ENCODE results near the gene TMEM267.
"Not testable (repeated sequence)": the region's sequence is repeated elsewhere in the genome, so short reads cannot be mapped to it uniquely, and the experiment has no call there.

The TMEM267 gene

DNA sequence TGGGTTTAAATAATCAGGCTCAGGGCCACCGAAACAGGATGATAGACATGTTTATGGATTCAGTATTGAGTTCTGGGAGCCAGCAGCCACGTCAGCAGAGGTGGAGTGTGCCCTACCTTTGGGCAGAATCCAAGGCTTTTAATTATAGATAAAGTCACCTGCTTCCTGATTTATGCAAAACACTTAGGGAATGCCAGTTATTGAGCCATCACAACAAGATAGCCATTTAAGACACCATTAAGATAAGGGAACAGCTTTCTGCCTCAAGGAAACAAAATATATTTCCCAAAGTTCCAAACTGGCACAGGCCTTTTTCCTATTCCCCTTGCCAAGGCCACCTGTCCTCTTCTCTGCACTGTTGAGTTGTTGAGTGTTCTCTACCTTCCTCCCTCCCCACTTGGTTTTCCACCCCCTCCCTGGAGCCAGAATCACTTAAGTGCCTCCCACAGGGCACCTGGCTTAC is 73.8 kb downstream of the TMEM267 start:
- DNase-seq (ENCODE audit: low spot score): no peak

DNA sequence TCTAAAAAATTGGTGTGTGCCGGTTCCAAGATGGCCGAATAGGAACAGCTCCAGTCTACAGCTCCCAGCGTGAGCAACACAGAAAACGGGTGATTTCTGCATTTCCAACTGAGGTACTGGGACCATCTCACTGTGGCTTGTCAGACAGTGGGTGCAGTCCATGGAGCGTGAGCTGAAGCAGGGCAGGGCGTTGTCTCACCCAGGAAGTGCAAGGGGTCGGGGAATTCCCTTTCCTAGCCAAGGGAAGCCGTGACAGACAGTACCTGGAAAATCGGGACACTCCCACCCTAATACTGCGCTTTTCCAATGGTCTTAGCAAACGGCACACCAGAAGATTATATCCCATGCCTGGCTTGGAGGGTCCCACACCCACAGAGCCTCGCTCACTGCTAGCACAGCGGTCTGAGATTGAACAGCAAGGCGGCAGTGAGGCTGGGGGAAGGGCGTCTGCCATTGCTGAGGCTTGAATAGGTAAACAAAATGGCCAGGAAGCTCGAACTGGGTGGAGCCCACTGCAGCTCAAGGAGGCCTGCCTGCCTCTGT is 81.1 kb downstream of the TMEM267 start:
- not testable (repeated sequence) for DNase-seq (ENCODE audit: low spot score)

- DNase-seq (ENCODE audit: low spot score): peak; percentile 57
Observed at GRCh38 chr5:43401827-43402226, 81.8 kb downstream of the TMEM267 start.

- DNase-seq (ENCODE audit: low spot score): peak; percentile 12
Observed at GRCh38 chr5:43400082-43400481, 83.6 kb downstream of the TMEM267 start.

GRCh38 chr5:43396762-43397304 is 86.8 kb downstream of the TMEM267 start:
- DNase-seq (ENCODE audit: low spot score): no peak

All from RKO (cell line).